NOMO-1 treated with DMSO at 0.1 percent for 48 hours (cell line): ENCODE results near the gene LRRC1.
A peak's percentile ranks its signal among the peaks of the same experiment; 100 is the strongest.

Experiments used
- DNase-seq: peaks from one replicate; lab custom pipeline; 2025; ENCODE audit not compliant: unreplicated experiment; lab: John Stamatoyannopoulos, UW

LRRC1 gene

DNA sequence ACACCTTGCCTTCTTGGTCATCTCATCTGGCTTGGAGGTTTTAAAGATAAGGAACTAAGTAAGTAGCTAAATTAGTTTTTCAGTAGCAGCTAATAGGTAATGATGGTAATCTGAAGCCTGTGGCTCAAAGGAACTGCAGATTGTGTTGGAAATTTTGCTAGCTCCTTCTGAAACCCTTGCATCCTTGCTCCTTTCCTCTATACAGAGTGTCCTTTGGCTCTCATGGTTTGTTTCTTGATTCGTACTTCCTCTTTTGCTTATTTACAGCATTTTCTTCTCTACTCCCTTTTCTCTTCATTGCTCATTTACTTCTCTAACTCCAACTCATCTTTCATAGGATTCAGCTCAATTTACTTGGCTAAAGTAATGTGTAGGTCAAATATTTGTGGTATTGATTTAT lies 19.0 kb downstream of the LRRC1 start:
- peak; percentile 27 for DNase-seq

DNA sequence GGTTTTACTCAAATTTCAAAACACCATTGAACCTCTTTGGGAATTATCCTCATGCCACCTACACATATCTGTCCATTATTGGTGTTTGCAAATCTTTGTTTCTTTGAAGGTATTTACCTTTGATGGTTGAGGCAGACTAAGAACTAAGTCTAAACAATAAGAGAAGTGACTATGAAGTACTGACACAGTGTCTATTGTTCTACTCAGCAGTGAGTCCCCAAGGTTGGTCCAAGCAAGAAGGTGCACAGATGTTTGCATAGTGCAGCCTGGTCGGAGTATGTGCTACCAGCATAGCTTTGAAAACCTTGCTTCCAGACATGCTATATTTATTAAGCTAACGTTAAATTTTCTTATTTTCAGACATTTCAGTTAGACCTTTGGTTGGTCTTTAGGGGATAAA lies 19.5 kb downstream of the LRRC1 start:
- DNase-seq, result no peak

DNA sequence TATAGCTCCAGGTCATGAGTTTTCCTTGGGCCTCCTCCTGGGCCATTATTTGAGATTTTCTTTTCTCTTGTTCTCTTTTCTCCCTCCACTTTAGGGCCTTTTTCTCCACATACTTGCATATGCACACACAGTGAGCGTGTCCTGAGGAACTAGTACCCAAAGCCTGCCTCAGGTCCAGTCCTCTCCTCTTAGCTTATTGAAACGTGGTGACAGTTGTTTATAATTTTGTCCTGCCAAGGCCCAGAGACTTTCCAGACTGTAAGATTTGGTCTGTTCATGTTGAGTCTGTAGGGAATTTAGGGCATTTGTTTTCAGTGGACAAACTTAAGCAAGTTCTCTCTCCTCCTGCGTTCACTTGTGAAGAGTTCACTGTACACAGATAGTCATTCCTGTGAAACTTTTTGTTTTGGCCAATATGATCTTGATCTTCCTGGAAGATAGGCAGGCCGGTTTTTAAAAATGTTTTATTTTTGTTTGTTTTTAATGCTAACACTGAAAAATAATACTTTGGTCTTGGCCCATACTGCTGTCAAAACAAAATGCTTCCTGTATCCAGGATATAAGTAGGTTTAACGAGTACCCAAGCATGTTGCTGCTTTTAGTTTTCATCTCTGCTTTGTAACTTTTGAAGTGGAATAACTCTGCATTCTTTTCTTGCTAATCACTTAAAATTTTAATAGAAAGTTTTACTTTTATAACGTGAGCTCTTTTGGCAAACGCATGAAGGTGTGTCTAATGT lies 20.7 kb downstream of the LRRC1 start:
- DNase-seq, result no peak

DNA sequence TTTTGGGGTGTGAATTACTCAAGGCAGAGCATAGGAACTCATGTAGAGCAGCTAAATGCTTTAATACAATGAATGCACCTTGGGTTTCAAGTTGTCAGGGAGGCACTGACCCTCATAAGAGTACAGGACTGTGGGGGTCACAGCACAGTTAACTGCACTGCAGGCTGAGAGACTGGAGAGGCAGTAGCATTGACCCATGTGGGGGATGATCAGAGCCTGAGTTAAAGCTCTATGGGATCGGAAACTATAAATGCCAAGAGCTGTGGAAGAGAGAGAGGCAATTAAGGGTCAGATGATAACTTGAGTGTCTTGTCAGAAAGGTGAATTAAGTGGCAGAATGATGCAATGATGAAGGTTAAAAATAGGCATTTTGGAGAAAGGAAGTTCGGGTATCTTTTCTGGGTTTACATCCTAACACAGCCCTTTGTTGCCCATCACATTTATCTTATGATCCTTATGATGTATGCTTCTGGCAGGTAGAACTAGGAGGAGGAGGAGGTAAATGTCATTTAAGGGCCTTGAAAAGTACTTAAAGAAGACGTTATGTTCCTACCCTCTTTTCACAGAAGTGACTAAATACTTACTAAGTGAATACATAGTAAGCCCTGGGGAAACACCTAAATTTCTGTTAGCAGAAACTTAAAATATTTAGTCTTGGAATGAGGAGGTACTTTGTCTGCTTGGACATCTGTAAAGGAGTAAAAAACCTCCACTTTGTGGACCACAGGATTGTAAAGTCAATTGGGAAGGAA lies 24.2 kb downstream of the LRRC1 start:
- no peak for DNase-seq

DNA sequence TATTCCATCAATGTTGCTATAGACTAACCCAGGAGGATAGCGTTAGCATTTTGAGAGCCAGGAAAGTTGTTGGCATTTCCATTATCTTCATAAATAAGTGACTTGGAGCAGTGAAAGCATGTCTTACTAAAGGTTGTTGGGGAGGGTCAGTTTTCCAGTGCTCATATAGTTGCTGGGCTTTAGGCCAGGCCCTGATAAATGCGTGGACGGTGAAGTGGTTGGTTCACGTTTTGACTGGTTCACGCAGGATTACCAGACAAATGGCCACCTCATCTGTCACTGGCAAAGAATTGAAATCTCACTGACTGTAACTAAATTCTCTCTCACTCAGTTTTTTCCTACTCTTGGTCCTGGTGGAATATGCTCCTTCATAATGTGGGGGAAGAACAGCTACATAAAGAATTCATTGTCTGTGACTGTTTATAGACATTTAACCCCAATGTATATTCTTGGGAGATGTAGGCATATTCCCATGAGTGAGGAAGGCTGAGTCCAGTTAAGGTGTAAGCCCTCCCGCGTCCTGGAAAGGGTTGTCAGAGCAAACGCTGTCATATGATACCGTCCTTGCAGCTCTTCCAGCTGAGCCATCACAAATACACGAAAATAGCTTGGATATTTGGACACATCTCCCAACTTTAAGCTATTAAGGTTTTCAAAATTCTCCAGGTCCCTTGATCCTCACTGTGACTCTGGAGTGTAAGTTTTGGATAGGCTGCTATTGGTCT lies 27.8 kb downstream of the LRRC1 start:
- DNase-seq, result no peak

DNA sequence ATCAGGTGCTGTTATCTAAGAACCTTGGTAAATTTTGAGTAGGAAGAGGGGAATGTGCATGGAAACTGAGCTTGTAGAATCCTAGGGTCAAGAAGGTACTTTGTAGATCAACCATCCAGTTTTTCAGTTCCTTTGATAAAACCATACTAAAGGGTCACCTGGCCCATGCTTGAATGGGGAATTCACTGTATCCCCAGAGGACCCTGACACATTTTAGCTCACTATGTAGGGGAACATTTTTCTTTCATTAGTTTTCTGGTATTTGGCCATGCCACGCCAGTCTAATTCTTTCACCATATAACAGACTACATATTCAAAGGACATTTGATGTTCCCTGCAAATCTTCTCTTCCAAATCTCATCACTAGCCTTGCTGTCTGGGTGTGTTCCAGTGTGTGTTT lies 29.9 kb downstream of the LRRC1 start:
- DNase-seq, result no peak

DNA sequence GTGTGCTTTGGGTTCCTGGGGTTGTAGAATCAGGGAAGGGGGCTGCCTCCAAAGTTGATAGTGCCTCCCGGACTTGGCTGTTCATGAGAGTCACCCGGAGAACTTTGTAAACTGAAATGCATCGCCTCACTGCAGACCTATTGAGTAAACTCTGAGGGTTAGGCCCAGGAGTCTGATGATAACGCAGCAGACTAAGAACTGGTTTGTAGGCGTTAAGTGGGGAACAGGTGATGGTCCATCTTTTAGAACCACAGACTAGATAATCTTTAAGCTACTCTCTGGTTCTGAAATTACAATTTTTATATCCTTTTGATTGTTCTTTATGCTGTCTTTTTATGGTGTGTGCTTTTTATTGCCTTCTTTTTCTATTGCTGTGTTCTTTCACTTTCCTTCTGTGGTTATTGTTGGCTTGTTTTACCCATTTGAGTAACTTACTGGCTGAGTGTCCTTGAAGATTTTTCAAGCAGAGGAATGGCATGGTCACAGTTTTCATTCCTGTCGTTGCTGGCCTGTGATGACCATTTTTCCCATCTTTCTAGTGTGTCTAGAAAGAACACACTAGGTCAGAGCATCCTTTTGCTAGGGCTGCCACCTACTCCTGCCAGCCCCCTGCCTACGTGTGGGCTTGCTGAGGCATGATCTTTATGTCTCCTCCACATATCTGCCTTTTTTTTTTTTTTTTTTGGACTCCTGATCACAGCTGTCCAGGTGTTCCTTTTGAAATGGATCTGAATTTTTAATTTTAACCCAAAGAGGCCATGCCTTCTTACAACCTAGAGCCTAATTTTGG lies 30.9 kb downstream of the LRRC1 start:
- DNase-seq, result no peak

DNA sequence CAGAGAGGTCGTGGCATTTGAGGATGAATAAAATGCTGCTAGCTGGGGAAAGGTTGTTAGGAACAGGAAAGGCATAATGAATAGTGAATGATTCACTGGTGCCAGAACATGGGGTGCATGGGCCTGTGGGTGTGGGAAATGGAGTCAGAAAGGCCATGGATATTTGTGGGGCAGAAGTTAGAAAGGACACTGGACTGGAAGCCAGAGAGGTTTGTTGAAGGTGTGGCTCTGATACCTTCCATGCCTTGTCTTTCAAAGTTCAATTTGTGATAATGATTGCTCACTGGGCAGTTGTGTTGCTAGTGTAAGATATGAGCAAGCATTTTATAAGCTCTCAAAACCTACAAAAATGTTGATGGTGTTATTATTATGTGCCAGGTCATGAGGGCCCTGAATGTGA lies 32.7 kb downstream of the LRRC1 start:
- no peak for DNase-seq

DNA sequence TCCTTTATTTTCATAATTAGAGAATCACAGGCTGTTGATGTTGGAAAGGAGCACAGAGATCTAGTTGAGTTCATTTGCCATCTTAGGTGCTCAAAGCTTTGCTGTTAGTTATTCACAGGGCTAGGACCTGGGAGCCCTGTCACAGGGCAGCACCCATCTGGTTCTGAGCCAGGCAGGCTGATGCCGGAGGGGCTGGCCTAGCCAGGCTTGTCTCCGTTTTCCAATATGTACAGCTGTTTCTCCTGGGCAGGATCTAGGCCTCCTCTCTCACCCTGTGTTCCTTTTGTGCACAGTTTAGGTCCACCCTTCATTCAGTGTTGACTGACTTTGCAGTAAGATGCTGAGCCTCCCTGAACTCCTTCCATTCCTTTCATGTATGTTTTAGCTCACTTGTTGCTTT lies 33.4 kb downstream of the LRRC1 start:
- DNase-seq, result no peak

DNA sequence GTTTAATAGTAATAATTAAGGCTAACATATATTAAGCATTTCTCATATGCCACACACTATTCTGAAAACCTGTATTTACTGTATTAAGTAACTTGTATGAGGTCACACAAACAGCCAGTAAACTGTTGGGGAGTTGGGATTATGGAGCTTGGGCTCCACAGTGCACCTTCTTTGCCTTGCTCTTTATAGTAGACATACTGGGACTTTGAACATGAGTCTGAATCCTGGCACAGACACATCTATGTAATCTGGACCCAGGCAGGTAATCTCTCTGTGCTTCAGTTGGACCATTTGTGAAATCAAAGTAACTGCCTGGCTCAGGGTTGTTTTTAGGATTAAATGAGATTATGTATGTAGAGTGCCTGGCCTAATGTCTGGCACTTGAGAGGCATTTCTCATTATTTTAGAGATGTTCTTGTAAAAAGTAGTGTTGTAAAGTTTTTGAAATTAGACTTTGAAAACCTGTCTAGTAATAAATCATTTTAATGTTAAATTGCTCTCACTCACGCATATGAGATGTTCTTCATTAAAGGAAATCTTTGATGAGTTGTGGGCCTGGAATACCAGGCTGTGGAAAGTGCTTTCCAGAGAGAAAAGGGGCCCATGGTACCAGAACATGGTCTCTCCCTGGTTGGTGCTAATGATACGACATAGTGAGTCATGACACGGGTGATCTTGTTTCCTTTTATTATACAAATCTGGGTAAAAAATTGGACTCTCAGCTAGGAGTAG lies 34.3 kb downstream of the LRRC1 start:
- DNase-seq, result no peak

DNA sequence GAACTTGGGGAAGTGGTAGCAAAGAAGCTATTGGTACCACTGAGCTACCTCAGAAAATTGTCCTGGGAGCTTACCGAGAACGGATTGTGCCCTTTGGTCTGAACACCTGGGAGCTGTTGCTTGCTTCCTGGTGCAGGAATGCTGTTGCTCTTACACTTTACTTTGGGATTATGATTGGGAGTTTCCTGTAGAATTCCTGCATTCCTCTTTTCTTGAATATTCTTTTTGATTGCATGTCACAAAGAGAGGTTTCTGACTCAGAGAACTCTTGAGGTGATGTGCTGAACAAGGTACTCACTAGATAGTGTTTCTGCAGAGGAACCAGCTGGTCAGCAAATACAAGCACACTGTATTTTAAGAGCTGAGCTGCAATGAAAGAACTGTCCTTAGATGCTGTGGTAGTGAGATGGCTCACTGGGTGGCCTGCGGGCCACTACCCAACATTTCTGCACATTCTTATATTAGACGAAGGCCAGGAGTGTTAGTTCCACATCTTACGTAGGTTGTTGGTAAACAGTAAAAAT lies 35.0 kb downstream of the LRRC1 start:
- DNase-seq, result no peak

DNA sequence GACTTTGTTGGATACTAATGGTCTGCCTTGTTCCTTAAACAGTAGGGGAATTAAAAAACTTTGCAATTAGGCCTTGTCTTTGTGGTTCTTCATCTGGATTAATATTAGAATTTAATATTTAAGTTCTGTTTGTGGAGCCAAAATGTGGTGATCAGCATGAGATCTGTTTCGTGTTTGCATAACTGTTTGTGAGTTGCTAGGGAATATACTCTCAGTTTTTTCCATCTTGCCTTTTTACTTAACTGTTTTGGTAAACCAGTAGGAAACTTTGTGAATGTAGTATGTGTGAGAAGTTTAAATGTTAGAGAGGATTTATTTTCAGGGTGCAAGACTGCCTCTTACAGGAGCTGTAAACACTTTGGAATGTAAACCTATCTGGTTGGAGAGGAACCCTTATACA lies 35.6 kb downstream of the LRRC1 start:
- no peak for DNase-seq

DNA sequence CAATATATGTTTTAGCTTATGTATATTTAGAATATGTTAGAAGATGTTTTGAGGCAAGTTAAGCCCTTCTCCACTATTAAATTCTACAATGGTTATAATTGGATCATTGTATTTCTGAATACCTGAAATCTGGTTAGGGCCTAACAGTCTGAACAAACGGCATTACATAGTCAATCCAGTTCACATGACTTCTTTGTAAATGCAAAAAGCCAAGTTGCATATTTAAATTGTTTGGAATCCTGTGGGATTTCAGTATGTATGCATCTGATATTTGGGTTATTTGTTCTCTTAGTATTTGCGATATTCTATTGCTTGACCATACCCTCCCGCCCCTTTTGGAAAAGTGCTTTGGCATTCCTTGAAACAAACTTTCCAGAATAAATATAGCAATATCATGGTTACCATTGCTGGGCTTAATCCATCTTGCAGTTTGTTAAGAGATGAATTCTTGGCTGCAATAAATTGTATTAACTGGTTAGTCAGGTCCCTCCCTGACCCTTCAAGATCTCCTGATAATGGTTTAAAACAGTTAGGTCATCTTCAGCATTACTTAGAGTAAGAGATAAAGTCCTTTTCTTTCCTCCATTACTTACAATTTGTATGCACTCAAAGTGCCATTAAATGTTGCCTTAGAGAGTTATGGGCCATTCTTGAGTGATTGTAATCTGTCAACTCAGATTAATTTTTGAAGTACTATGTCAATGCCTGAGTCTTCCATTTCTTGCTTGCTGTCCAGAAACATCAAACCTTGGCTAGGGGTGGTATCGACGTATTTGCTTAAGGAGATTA lies 36.5 kb downstream of the LRRC1 start:
- DNase-seq, result no peak

DNA sequence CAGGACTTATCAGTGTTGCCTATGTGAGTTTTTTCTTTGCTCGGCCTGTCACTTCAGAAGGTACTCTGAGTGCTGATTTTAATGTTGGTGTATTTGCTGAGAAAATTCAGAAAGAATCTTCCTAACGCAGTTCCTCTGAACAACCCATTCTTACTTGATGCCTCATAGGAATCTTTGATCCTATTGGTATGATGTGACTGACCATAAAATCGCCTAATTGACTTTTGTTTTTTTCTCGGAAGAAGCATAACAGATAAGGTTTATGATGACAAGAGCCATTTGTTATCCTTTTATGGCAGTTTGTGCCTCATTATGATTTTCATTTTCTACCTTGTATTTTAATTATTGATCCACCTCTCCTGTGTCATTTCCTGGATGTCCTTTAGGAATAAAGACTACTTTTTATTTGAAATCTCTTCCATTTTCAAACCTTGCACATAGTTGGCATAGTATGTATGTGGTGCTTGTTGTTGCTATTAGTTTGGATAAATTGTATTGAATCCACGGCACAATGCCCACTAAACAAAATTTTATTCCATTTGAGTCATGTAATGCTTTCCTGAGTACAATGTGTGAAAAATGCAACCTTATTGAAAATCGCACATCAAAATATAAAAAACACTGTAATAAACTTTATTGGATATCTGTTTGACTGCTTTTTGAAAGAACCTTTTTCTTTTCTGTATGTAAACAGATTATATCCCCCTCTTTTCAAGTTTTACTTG lies 37.3 kb downstream of the LRRC1 start:
- DNase-seq, result no peak

DNA sequence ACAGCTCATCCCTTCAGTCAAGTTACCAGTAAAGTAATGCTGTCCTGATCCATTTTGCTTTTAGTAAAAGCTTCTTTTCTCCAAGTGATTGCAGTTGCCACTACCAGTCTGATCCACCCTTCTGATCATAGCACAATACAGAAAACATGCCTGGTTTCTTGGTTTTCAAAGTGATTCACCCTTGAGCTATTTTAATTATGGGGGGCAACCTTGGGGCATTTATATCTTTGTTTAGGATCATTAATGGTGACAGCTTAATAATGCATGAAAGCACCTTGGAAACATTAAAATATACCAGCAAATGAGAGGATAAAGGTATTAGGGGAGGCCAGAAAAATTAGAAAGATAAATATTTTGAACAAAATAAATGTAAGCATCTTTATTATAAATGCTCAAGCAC lies 38.4 kb downstream of the LRRC1 start:
- no peak for DNase-seq

DNA sequence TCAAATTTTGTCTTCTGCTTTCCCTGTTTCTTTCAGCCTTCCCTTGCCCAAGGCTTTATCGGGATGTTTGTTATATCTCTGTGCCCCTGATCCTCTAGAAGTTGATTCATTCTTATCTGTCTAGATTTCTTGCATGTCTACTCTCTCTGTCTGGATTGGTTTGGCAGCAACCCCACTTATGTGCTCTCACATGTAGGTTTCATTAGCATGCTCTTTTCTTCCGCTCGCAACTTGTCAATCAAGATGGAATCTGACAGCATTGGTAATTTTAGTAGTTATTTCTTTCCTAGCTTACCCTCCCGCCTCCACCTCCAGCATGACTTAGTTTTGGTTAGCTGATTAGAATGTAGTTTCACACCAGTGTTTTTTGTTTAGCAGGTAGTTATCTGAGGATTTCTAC lies 39.3 kb downstream of the LRRC1 start:
- no peak for DNase-seq

DNA sequence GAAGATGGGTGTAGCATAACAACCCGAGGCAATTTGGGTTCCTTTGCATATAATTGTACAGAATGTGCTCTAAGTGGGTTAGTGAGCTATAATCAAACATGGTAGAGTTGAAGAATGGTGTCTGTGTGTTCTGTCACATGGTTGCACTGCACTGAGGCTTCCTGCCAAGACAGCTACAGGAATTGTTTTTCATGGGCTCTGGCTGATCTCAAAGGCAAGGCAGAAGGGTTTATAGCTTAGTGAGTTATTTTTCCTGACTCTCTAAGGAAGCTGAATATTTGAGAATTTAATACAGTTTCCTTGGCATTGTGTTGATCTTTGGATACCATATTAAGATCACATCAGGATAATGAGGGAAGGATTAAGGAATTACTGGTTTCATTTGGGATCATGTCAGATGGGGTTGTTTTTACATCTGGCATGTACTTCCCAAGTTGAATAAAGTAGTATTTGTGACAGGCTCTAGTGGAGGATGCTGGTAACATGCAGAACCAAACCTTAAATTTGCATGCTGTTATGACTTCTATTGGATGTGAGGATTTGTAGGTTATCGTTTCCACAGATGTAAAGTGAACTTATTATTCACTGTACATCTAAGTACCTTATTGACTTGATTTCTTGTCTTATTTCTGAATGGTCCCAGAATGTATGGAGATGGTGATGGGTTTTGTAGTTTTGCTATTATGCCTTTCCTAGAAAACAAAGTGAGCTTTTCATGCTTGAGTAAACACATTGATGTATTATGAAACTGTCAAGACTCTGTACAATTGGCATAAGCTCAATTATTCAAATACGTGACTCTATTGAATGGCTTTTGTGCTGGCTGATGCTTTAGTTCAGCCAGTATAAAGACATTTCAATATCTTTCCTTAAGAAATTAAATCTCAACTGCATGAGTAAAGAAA lies 43.3 kb downstream of the LRRC1 start:
- no peak for DNase-seq

DNA sequence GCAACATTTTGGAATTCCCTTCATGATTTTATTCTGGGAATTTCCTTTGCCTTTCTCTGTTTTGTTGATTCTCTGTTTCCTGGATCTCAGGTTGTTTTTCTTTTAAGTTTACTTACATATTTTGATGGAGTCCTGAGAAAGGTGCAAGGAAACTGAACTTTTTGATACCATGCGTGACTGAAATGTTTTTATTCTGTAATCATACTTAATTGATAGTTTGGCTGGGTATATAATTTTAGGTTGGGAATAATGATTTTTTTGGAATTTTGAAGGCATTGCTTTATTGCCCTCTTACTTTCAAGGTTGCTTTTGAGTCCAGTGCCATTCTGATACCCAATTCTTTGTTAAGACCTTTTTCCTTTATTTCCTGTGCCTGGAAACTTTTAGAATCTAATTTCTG lies 45.2 kb downstream of the LRRC1 start:
- no peak for DNase-seq
